ENCODE measurements around the gene CALN1. TPM values are rescaled to one million over a fixed set of nuclear protein-coding genes. Genes with fewer than 3 reads are reported as not detected.

Gene CALN1
- total and polyA plus RNA-seq, 2 experiments from 2014 or later, result 7.6 to 14.5 TPM

GRCh38 chr7:72118366-72118765 lies 293.8 kb downstream of the CALN1 start:
- H3K27me3 Mint-ChIP-seq (ENCODE audit: insufficient read depth, low read depth, poor library complexity), result peaks cover 1% of the 10 kb centered on the region
- H3K4me2 ChIP-seq, result no peak overlapping the region
- no peak overlapping the region for H3K4me3 Mint-ChIP-seq
- H3K4me1 Mint-ChIP-seq, result peaks cover 10% of the 10 kb centered on the region
- H3K27me3 ChIP-seq (ENCODE audit: insufficient read depth), result no peaks in the 10 kb centered on the region
- no peaks in the 10 kb centered on the region for H3F3A ChIP-seq (replicated peaks; ENCODE audit: low read depth)
- no peaks in the 10 kb centered on the region for H3K79me2 ChIP-seq (replicated peaks; ENCODE audit: insufficient read depth)
- peaks cover 40% of the 10 kb centered on the region; the same call in 2 of the 3 replicates for H3K36me3 Mint-ChIP-seq (ENCODE audit: low read depth)
- peaks cover 32% of the 10 kb centered on the region for H3K9me3 Mint-ChIP-seq
- H3K27ac Mint-ChIP-seq, result no peak overlapping the region
- peaks cover 6% of the 10 kb centered on the region for H3K4me1 ChIP-seq (ENCODE audit: insufficient read depth)
- H3K27ac ChIP-seq (ENCODE audit: low read depth), result no peak overlapping the region
- no peak overlapping the region for H2AFZ ChIP-seq
- H3K9me2 ChIP-seq (ENCODE audit: insufficient read depth), result peaks cover 3% of the 10 kb centered on the region; the same call in 1 of the 2 replicates
- TF ChIP-seq ZNF462 (CRISPR knock-in tag; IDR thresholded peaks at IDR 0.05), result no peak
- TF ChIP-seq NANOG (IDR thresholded peaks at IDR 0.05; ENCODE audit: borderline replicate concordance), result no peak
- TF ChIP-seq STAT1 (IDR thresholded peaks at IDR 0.05; ENCODE audit: unreplicated experiment), result no peak
- TF ChIP-seq JUNB (IDR thresholded peaks at IDR 0.05; ENCODE audit: unreplicated experiment), result no peak
- no peak for TF ChIP-seq REST (IDR thresholded peaks at IDR 0.05; ENCODE audit: unreplicated experiment)
- TF ChIP-seq ZNF114 (CRISPR knock-in tag; IDR thresholded peaks at IDR 0.05), result no peak
- no peak for TF ChIP-seq CTCF (conservative IDR thresholded peaks at IDR 0.05; ENCODE audit: low read depth in 2 of 2)
- no peak for TF ChIP-seq ZNF331 (CRISPR knock-in tag; IDR thresholded peaks at IDR 0.05; ENCODE audit: low read depth)
- no peak for TF ChIP-seq EZH2 (IDR thresholded peaks at IDR 0.05; ENCODE audit: low read depth, unreplicated experiment)
- TF ChIP-seq CREB1 (CRISPR knock-in tag; IDR thresholded peaks at IDR 0.05; ENCODE audit: low read depth), result no peak
- TF ChIP-seq EZH2phosphoT487 (IDR thresholded peaks at IDR 0.05; ENCODE audit: unreplicated experiment), result no peak
- TF ChIP-seq POLR2AphosphoS5 (IDR thresholded peaks at IDR 0.05; ENCODE audit: low read depth), result no peak
- TF ChIP-seq ETS1 (IDR thresholded peaks at IDR 0.05), result no peak
- ATAC-seq, result no peak
- no peak overlapping the region for H3K4me3 ChIP-seq
- H4K20me1 ChIP-seq (replicated peaks; ENCODE audit: insufficient read depth), result no peaks in the 10 kb centered on the region; the same call in 1 of the 2 replicates
- DNase-seq (ENCODE audit: low spot score), result no peak
- no peaks in the 10 kb centered on the region for H3K36me3 ChIP-seq (ENCODE audit: insufficient read depth)

All from GM23338 (cell line).